Loucy (cell line): ENCODE data around the gene ARHGEF12.

Experiments used
- CTCF ChIP-seq: fragments of 200-600 bp; sonication (generic); conservative IDR thresholded peaks from 2 replicates; pipeline ENCODE4 v1.5.1; 2014; ENCODE audit warnings: mild to moderate bottlenecking, antibody characterized with exemption, low read length
- EZH2phosphoT487 ChIP-seq: fragments of 200-600 bp; IDR thresholded peaks from 2 replicates; pipeline ENCODE4 v1.6.1; 2018; ENCODE audit warnings: antibody characterized with exemption, mild to moderate bottlenecking, moderate library complexity, borderline replicate concordance

DNA sequence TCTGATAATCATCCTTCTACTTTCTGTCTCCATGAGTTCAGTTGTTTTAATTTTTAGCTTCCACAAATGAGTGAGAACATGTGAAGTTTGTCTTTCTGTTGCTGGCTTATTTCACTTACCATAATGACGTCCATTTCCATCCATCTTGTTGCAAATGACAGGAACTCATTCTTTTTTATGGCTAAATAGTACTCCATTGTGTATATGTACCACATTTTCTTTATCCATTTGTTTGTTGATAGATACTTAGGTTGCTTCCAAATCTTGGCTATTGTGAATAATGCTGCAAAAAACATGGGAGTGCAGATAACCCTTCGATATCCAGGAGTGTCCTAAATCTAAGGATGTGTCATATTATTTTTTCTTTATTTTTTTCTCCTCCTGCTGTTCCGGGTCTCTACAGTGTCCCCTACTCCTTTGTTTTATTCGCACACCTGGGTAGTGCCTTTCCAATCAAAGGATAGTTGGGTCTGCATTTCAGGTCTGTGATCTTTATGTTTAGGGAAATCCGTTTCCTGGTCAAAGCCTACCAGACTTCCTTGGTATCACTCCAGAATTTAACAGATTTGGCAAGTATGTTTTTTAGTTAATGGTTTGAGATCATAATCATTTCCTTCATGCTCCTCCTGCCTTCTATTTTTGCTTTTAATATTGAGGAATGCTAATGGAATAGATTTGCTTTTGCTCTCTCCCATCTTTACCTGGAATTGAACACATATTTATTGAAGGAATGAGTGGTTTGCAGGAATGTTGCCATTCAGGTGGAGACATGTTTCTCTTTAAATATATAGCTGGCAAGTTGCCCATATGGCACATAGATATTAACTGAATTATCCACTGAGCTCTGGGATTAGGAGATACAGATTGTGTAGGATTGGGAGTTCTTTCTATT lies 53.7 kb downstream of the ARHGEF12 start:
- no peak for TF ChIP-seq CTCF
- no peak for TF ChIP-seq EZH2phosphoT487
